Measurements from ENCODE around the gene PCDH12. TPM values are rescaled to one million over a fixed set of nuclear protein-coding genes. Genes with fewer than 3 reads are reported as not detected.

Gene PCDH12
- total RNA-seq, 1 experiment from 2014 or later: 0.15 TPM

DNA sequence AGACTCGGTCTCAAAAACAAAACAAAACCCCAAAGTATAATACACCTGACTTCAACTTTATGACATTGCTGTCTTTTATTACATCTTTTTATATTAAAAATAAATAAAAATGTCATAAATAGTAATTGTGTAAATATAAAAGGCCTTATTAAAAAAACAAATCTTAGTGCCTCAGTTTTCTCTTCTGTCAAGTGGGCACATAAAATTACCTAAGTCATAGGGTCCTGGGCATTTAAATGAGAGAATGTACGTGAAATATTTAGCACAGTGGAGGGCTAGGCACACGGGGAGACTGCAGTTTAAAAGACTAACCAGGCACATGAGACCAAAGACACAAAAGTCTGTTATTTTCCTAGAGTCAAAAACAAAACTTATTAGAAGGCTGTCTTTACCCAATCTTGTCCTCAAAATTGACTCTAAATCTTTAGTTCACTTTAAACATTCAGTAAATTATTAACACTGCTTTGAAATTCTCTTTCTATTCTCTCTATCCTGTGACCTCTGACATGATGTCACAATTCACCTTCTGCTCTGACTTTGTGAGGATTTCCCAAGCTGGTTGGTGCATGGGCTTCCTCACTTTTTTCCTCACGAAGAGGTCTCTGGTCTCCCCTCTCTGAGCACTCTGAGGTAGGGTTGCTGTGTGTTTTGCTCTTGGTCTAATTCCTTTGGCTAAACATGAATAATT, 8.4 kb upstream of the PCDH12 start:
- Histone ChIP-seq H2AFZ (ENCODE audit: low read length) (no peak overlapping the region), H3K27me3 (ENCODE audit: low read length) (no peaks in the 10 kb centered on the region), H3K9me3 (ENCODE audit: low read length) (no peaks in the 10 kb centered on the region), H3K4me1 (ENCODE audit: insufficient read depth, low read length) (peaks cover 14% of the 10 kb centered on the region), H3K4me2 (ENCODE audit: low read length) (no peak overlapping the region), H3K9me2 (replicated peaks; ENCODE audit: low read length) (no peaks in the 10 kb centered on the region), H3K36me3 (ENCODE audit: low read depth, low read length) (no peaks in the 10 kb centered on the region), H3F3A (ENCODE audit: low read length, unreplicated experiment) (no peaks in the 10 kb centered on the region), H3K27ac (ENCODE audit: low read length) (no peak overlapping the region), H3K4me3 (ENCODE audit: low read length) (no peak overlapping the region), H3K79me2 (ENCODE audit: low read length) (peaks cover 23% of the 10 kb centered on the region), H4K20me1 (ENCODE audit: low read length) (no peaks in the 10 kb centered on the region), H3K9ac (ENCODE audit: low read length) (no peak overlapping the region)
- intact Hi-C loops (cut with micrococcal nuclease): no loop called here
- POLR2A ChIA-PET (ENCODE audit: unreplicated experiment): no interaction called here
- DNase-seq (no peak), ATAC-seq (no peak)
- BruUV-seq (replicated peaks): no TSS peak
- CTCF ChIA-PET: no interaction called here
- TF ChIP-seq, protein P1, sequence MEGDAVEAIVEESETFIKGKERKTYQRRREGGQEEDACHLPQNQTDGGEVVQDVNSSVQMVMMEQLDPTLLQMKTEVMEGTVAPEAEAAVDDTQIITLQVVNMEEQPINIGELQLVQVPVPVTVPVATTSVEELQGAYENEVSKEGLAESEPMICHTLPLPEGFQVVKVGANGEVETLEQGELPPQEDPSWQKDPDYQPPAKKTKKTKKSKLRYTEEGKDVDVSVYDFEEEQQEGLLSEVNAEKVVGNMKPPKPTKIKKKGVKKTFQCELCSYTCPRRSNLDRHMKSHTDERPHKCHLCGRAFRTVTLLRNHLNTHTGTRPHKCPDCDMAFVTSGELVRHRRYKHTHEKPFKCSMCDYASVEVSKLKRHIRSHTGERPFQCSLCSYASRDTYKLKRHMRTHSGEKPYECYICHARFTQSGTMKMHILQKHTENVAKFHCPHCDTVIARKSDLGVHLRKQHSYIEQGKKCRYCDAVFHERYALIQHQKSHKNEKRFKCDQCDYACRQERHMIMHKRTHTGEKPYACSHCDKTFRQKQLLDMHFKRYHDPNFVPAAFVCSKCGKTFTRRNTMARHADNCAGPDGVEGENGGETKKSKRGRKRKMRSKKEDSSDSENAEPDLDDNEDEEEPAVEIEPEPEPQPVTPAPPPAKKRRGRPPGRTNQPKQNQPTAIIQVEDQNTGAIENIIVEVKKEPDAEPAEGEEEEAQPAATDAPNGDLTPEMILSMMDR (conservative IDR thresholded peaks at IDR 0.05; ENCODE audit: low read depth, low read length): no peak
- TF ChIP-seq EZH2 (IDR thresholded peaks at IDR 0.05; ENCODE audit: low read length, unreplicated experiment): no peak
- TF ChIP-seq EZH2phosphoT487 (IDR thresholded peaks at IDR 0.05; ENCODE audit: borderline replicate concordance, low read length): no peak

DNA sequence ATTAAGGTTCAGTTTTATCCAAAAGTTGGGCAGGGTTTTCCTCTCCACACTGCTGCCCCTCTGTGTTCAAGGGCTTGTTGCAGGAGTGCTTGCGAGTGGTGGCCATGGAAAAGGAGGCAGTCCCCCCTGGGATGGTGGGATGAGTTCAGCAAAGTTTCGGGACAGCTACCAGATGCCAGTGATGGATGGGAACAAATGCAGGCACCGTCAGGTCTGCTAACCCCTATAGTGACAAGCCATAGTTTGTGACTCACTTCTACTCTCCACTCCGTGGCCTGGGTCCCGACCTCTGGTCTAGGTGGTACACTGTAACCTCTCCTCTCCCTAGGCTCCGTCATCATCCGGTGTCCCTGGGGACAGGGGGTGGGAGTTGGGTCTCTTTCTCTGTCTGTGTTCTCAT, 7.1 kb upstream of the PCDH12 start:
- Histone ChIP-seq H3K9ac (ENCODE audit: low read length) (no peak overlapping the region), H2AFZ (ENCODE audit: low read length) (no peak overlapping the region), H3K79me2 (ENCODE audit: low read length) (peaks cover 10% of the 10 kb centered on the region), H4K20me1 (ENCODE audit: low read length) (no peaks in the 10 kb centered on the region), H3K9me3 (ENCODE audit: low read length) (no peaks in the 10 kb centered on the region), H3K9me2 (replicated peaks; ENCODE audit: low read length) (no peaks in the 10 kb centered on the region), H3K27me3 (ENCODE audit: low read length) (no peaks in the 10 kb centered on the region), H3K36me3 (ENCODE audit: low read depth, low read length) (no peaks in the 10 kb centered on the region), H3F3A (ENCODE audit: low read length, unreplicated experiment) (no peaks in the 10 kb centered on the region), H3K27ac (ENCODE audit: low read length) (no peak overlapping the region), H3K4me2 (ENCODE audit: low read length) (no peak overlapping the region), H3K4me1 (ENCODE audit: insufficient read depth, low read length) (peaks cover 7% of the 10 kb centered on the region), H3K4me3 (ENCODE audit: low read length) (no peak overlapping the region)
- intact Hi-C loops (cut with micrococcal nuclease): no loop called here
- TF ChIP-seq, protein P1 (conservative IDR thresholded peaks at IDR 0.05; ENCODE audit: low read depth, low read length): no peak
- TF ChIP-seq EZH2 (IDR thresholded peaks at IDR 0.05; ENCODE audit: low read length, unreplicated experiment) (no peak), EZH2phosphoT487 (IDR thresholded peaks at IDR 0.05; ENCODE audit: borderline replicate concordance, low read length) (no peak)
- BruUV-seq (replicated peaks): no TSS peak
- DNase-seq (no peak), ATAC-seq (no peak)
- ChIA-PET POLR2A (ENCODE audit: unreplicated experiment) (no interaction called here), CTCF (no interaction called here)

DNA sequence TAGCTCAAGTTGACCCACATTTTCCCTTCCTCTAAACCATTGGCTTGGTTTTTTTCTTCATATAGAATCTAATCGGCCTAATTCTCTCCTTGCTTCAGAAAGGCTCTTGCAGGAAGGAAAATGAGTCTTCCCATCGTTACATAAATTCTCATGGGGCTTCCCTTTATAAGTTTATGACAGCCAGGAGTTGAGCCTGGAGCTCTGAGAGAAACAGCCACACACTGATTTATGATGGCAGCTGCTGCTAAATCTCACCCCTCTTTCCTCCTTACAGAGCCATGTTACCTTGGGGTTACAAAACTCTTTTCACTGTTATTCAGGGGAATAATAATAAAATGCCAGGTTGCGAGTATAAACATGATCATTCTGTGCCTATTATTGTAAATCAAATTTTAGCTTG, 5.7 kb upstream of the PCDH12 start:
- no peaks in the 10 kb centered on the region for H3K9me2 ChIP-seq (replicated peaks; ENCODE audit: low read length)
- BruUV-seq (replicated peaks): no TSS peak
- H3K4me2 ChIP-seq (ENCODE audit: low read length): no peak overlapping the region
- H3F3A ChIP-seq (ENCODE audit: low read length, unreplicated experiment): no peaks in the 10 kb centered on the region
- no peaks in the 10 kb centered on the region for H3K9me3 ChIP-seq (ENCODE audit: low read length)
- 0 out of 2 replicates have a peak, but pooled peaks cover 4% of the 10 kb centered on the region for H3K4me1 ChIP-seq (ENCODE audit: insufficient read depth, low read length)
- intact Hi-C loops (cut with micrococcal nuclease): no loop called here
- no peak overlapping the region for H3K27ac ChIP-seq (ENCODE audit: low read length)
- H3K79me2 ChIP-seq (ENCODE audit: low read length): no peaks in the 10 kb centered on the region
- H3K36me3 ChIP-seq (ENCODE audit: low read depth, low read length): no peaks in the 10 kb centered on the region
- H3K4me3 ChIP-seq (ENCODE audit: low read length): no peak overlapping the region
- no peak for ATAC-seq
- H2AFZ ChIP-seq (ENCODE audit: low read length): no peak overlapping the region
- H3K27me3 ChIP-seq (ENCODE audit: low read length): no peaks in the 10 kb centered on the region
- ChIA-PET CTCF (no interaction called here), POLR2A (ENCODE audit: unreplicated experiment) (no interaction called here)
- no peaks in the 10 kb centered on the region for H4K20me1 ChIP-seq (ENCODE audit: low read length)
- no peak for DNase-seq
- TF ChIP-seq EZH2 (IDR thresholded peaks at IDR 0.05; ENCODE audit: low read length, unreplicated experiment): no peak
- TF ChIP-seq, protein P1 (conservative IDR thresholded peaks at IDR 0.05; ENCODE audit: low read depth, low read length): no peak
- TF ChIP-seq EZH2phosphoT487 (IDR thresholded peaks at IDR 0.05; ENCODE audit: borderline replicate concordance, low read length): no peak
- H3K9ac ChIP-seq (ENCODE audit: low read length): no peak overlapping the region
